ENCODE results near the gene ZNF638. TPM values are rescaled to one million over a fixed set of nuclear protein-coding genes. Genes with fewer than 3 reads are reported as not detected.

The ZNF638 gene
- total RNA-seq: 69.2 and 73.7 TPM in 2 replicates

DNA sequence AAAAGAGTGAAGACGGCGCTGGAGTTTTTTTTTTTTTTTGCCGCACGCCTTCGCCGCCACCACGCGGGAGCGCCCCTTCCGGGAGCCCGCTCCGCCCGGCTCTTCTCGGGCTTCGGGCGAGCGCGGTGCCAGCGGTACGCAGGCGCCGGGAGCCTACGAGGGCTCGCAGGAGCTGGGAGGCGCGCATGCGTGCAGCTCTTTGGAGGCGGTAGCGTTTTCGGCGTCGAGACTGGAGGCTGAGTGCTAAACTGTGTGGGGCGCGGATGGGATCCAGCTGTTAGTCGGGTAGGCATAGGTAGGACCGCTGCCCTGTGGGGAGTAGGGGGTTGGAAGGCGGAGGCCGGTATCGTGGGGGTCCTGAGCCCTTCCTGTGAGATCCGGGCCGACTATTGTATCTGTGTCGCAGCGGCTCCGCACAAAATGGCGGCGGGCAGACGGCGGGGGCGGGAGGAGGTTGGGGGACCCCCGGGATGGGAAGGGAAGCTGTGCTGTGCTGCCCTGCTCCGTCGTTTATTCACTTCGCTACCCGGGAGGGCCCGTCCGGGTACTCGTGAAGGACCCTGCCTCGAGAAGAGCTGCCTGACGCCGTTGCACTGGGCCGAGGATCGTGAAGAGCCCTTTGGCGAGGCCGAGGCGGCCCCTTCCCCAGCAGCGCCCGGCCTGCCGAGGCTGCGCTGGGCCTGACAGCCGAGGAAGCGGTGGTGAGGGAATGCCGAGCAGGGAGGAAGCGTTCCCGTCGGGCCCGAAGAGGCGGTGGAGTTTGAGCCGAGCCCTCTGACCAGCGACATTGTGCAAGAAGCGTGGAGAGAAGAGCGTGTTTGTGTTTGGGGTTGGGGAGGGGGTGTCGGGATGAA, at the start of gene ZNF638:
ZNF638 (plus strand) TSS at position 202 of the 854 bp plus-strand sequence. CDS start 17,173 bp downstream, outside the sequence.

GRCh38 chr2:71453404-71454220, 122.0 kb downstream of the ZNF638 start, which contains the start of gene DYSF:
DYSF (plus strand) TSS chr2:71453561.

Other genes starting within 250 kb of the ZNF638 start
- gene MCEE, start 201.6 kb upstream of the ZNF638 start, total RNA-seq: 3.6 and 6.6 TPM in 2 replicates
- gene MPHOSPH10, start 201.1 kb upstream of the ZNF638 start, total RNA-seq: 12.3 and 14.1 TPM in 2 replicates
- 2.2 and 3.4 TPM in 2 replicates for gene PAIP2B, start 104.7 kb upstream of the ZNF638 start, total RNA-seq
- 0.21 and 7.0 TPM in 2 replicates for gene DYSF, start 121.8 kb downstream of the ZNF638 start, total RNA-seq